HepG2 (cell line): ENCODE measurements around the gene TRMT6. TPM values are rescaled to one million over a fixed set of nuclear protein-coding genes. Genes with fewer than 3 reads are reported as not detected.
A peak's percentile ranks its signal among the peaks of the same experiment; 100 is the strongest.

Experiments
- ATAC-seq: fragments of 200-7000 bp; cut with Tn5 transposase; 3 replicates; pipeline ENCODE4 v1.9.1; 2020; ENCODE audit warnings: mild to moderate bottlenecking, moderate library complexity
- BruUV-seq: library from RNA; stranded (reverse); fragments of 400-500 nt; replicated peaks from 2 replicates; lab custom pipeline; 2021; lab: Mats Ljungman, UMichigan
- CTCF ChIA-PET: fragments of 300-600 bp; formaldehyde crosslinking; extraction: SDS; loops from one replicate; lab custom pipeline; 2021; ENCODE audit warnings: low total read pairs, inconsistent platforms, low intra/inter-chr PET ratio; lab: Yijun Ruan, JAX
- POLR2A ChIA-PET: fragments of 350-600 bp; sonication (Branson Sonifier 250); formaldehyde crosslinking; loops from one replicate; lab custom pipeline; 2020; ENCODE audit warnings: antibody characterized with exemption, inconsistent platforms; lab: Yijun Ruan, JAX
- DNase-seq: peaks from one replicate; pipeline ENCODE4 v3.0.0-alpha.2; 2015; ENCODE audit warnings: low spot score
- FAIRE-seq: peaks from 3 replicates; lab custom pipeline; 2011; peaks lifted over from hg19 to GRCh38; lab: Jason Lieb, UNC
- H2AFZ ChIP-seq: one replicate; pipeline ENCODE4 v1.6.1; 2011; ENCODE audit warnings: low read length, inconsistent platforms
- H3K27ac ChIP-seq: fragments of 300-600 bp; 3 replicates; pipeline ENCODE4 v1.8.0; 2011; ENCODE audit warnings: mixed run types, mild to moderate bottlenecking, mixed read lengths, low read length, inconsistent platforms; ENCODE audit not compliant: insufficient read depth; ENCODE audit errors: extremely low read length
- H3K27me3 ChIP-seq, 2 experiments: fragments of 200-600 bp in 1 of 2; 2 replicates in 1 of 2; 3 replicates in 1 of 2; pipeline versions ENCODE4 v1.6.0 to v1.8.0; 2011; ENCODE audit warnings: low read length in 2 of 2, mild to moderate bottlenecking in 2 of 2, moderate library complexity in 2 of 2, inconsistent platforms in 1 of 2; ENCODE audit not compliant: insufficient read depth in 2 of 2, control insufficient read depth in 1 of 2
- H3K36me3 ChIP-seq, 2 experiments: fragments of 200-600 bp in 1 of 2; replicated peaks in 1 of 2; 2 replicates in 1 of 2; 3 replicates in 1 of 2; pipeline versions ENCODE4 v1.5.1 to v1.8.0; 2011; ENCODE audit warnings: low read length in 2 of 2, inconsistent platforms in 1 of 2; ENCODE audit not compliant: insufficient read depth in 2 of 2, control insufficient read depth in 1 of 2
- H3K4me1 ChIP-seq: 2 replicates; pipeline ENCODE4 v1.5.1; 2012; ENCODE audit warnings: low read length, inconsistent platforms; ENCODE audit not compliant: insufficient read depth
- H3K4me2 ChIP-seq: 2 replicates; pipeline ENCODE4 v1.6.0; 2011; ENCODE audit warnings: low read depth, low read length, inconsistent platforms
- H3K4me3 ChIP-seq, 3 experiments: fragments of 200-600 bp in 1 of 3; sonication (generic), shearing (Covaris generic) in 1 of 3; replicated peaks in 1 of 3; 2 replicates each; pipeline ENCODE4 v1.5.1; 2011 to 2016; ENCODE audit warnings: low read length in 3 of 3, inconsistent platforms in 2 of 3, low read depth in 2 of 3, mild to moderate bottlenecking in 2 of 3, control low read depth in 1 of 3, mixed read lengths in 1 of 3; ENCODE audit not compliant: insufficient read depth in 1 of 3
- H3K79me2 ChIP-seq: one replicate; pipeline ENCODE4 v1.6.1; 2011; ENCODE audit warnings: low read length, inconsistent platforms; ENCODE audit not compliant: insufficient read depth
- H3K9ac ChIP-seq: 2 replicates; pipeline ENCODE4 v1.6.0; 2011; ENCODE audit warnings: mild to moderate bottlenecking, low read depth, low read length, inconsistent platforms; ENCODE audit not compliant: insufficient read depth
- H3K9me3 ChIP-seq: 2 replicates; pipeline ENCODE4 v1.5.1; 2012; ENCODE audit warnings: mild to moderate bottlenecking, low read length
- H4K20me1 ChIP-seq: 2 replicates; pipeline ENCODE4 v1.6.0; 2011; ENCODE audit warnings: inconsistent platforms, mild to moderate bottlenecking, low read length, moderate library complexity; ENCODE audit not compliant: insufficient read depth
- ATF7-NPFF ChIP-seq: sonication (generic); formaldehyde crosslinking; IDR thresholded peaks from 2 replicates; pipeline ENCODE4 v1.8.1; 2023; ENCODE audit warnings: mild to moderate bottlenecking, low read depth, missing genetic modification reagents, moderate library complexity
- CREM ChIP-seq, 2 experiments: sonication (generic) in 1 of 2; formaldehyde crosslinking in 1 of 2; IDR thresholded peaks; 2 replicates each; pipeline versions ENCODE4 v1.4.0 to v1.6.1; 2016 to 2020; ENCODE audit warnings: antibody characterized with exemption in 1 of 2, mild to moderate bottlenecking in 1 of 2, missing genetic modification reagents in 1 of 2
- FLYWCH1 ChIP-seq: sonication (generic); formaldehyde crosslinking; IDR thresholded peaks from 2 replicates; pipeline ENCODE4 v1.8.1; 2023; ENCODE audit warnings: mild to moderate bottlenecking, missing genetic modification reagents
- HMG20A ChIP-seq: IDR thresholded peaks from 2 replicates; pipeline ENCODE4 v1.6.1; 2016; ENCODE audit warnings: borderline replicate concordance
- KAT8 ChIP-seq: IDR thresholded peaks from 2 replicates; pipeline ENCODE4 v1.6.1; 2016; ENCODE audit warnings: missing genetic modification reagents, missing compliant biosample characterization
- KLF6 ChIP-seq: IDR thresholded peaks from 2 replicates; pipeline ENCODE4 v1.8.0; 2016; ENCODE audit warnings: missing biosample characterization, missing genetic modification reagents
- MAFF ChIP-seq: IDR thresholded peaks from 2 replicates; pipeline ENCODE4 v1.6.1; 2011; ENCODE audit warnings: low read depth, low read length, improper control_type of control experiment
- MAFK ChIP-seq, 2 experiments: IDR thresholded peaks in 1 of 2; conservative IDR thresholded peaks in 1 of 2; 2 replicates each; pipeline ENCODE4 v1.6.1; 2011; ENCODE audit warnings: improper control_type of control experiment in 2 of 2, low read length in 2 of 2
- MBD4 ChIP-seq: IDR thresholded peaks from 2 replicates; pipeline ENCODE4 v1.6.1; 2012; ENCODE audit warnings: low read length, inconsistent platforms, borderline replicate concordance
- PAF1 ChIP-seq: IDR thresholded peaks from 2 replicates; pipeline ENCODE4 v1.6.1; 2016; ENCODE audit warnings: missing genetic modification reagents, missing compliant biosample characterization
- RCOR2 ChIP-seq: IDR thresholded peaks from 2 replicates; pipeline ENCODE4 v1.6.1; 2016; ENCODE audit warnings: missing biosample characterization, missing genetic modification reagents
- RFX1 ChIP-seq: fragments of 450-650 bp; IDR thresholded peaks from 2 replicates; pipeline ENCODE4 v1.6.1; 2017
- SNRNP70 ChIP-seq: fragments of 200-400 bp; formaldehyde crosslinking; IDR thresholded peaks from 2 replicates; pipeline ENCODE4 v1.6.1; 2017; ENCODE audit warnings: mild to moderate bottlenecking, low read depth, low read length, moderate library complexity
- YY1 ChIP-seq: IDR thresholded peaks from 2 replicates; pipeline ENCODE4 v1.6.1; 2011; ENCODE audit warnings: low read length, low read depth, moderate library complexity, mild to moderate bottlenecking; ENCODE audit not compliant: insufficient read depth, insufficient replicate concordance
- ZNF160 ChIP-seq: sonication (generic); formaldehyde crosslinking; IDR thresholded peaks from 2 replicates; pipeline ENCODE4 v1.8.0; 2022; ENCODE audit warnings: mild to moderate bottlenecking, inconsistent platforms, missing genetic modification reagents
- ZNF530 ChIP-seq: sonication (generic); formaldehyde crosslinking; IDR thresholded peaks from 2 replicates; pipeline ENCODE4 v1.5.0; 2020; ENCODE audit warnings: low read depth, mild to moderate bottlenecking, missing genetic modification reagents
- ZNF563 ChIP-seq: sonication (generic); formaldehyde crosslinking; IDR thresholded peaks from 2 replicates; pipeline ENCODE4 v1.8.0; 2022; ENCODE audit warnings: mild to moderate bottlenecking, moderate library complexity, missing genetic modification reagents
- ZSCAN21 ChIP-seq: sonication (generic); formaldehyde crosslinking; IDR thresholded peaks from 2 replicates; pipeline ENCODE4 v1.8.0; 2022; ENCODE audit warnings: mild to moderate bottlenecking, missing genetic modification reagents, moderate library complexity, borderline replicate concordance
- WGBS: methylation state at CpG from one replicate; pipeline ENCODE4 v1.1.6; 2017; ENCODE audit warnings: low lambda C conversion rate; 5-methylcytosine and 5-hydroxymethylcytosine counted together
- in situ Hi-C: cut with HindIII; loops from 2 replicates; pipeline ENCODE4 v1.10.0; 2017; ENCODE audit warnings: low pct_unique_long_range_greater_than_20kb; ENCODE audit not compliant: extremely low pct_ligation_motif_present
- intact Hi-C: fragments of 100-400 bp; cut with micrococcal nuclease; formaldehyde crosslinking; loops from one replicate; pipeline ENCODE4 v1.10.0; 2022; ENCODE audit not compliant: unreplicated experiment
- polyA plus RNA-seq, 8 experiments: library from polyadenylated mRNA; depleted of rRNA in 3 of 8; stranded (reverse) in 7 of 8; unstranded in 1 of 8; fragments of >200 nt; fragmentation: Illumina TruSeq in 4 of 8; extraction: Trizol in 4 of 8; gene quantifications; 2 replicates each; pipeline versions ENCODE4 v1.2.1 to v1.2.3, GENCODE V29; 2011 to 2016; ENCODE audit warnings: low read depth in 4 of 8, missing spikeins in 1 of 8, mixed read lengths in 1 of 8; ENCODE audit not compliant: insufficient read depth in 1 of 8
- total RNA-seq, 5 experiments: library from RNA; depleted of rRNA; stranded (reverse); fragments of >200 nt; fragmentation: Illumina TruSeq; extraction: Trizol; gene quantifications; 2 replicates each; pipeline ENCODE4 v1.2.3, GENCODE V29; 2016; ENCODE audit warnings: low read depth in 1 of 5
- TF ChIP-seq, protein P1 (sequence below): sonication (generic); formaldehyde crosslinking; IDR thresholded peaks from 2 replicates; pipeline ENCODE4 v1.8.0; 2022; ENCODE audit warnings: mild to moderate bottlenecking, missing genetic modification reagents; ENCODE audit not compliant: insufficient replicate concordance
- TF ChIP-seq, protein P2 (sequence below): sonication (generic); formaldehyde crosslinking; IDR thresholded peaks from 2 replicates; pipeline ENCODE4 v1.9.0; 2022; ENCODE audit warnings: missing genetic modification reagents, mild to moderate bottlenecking, borderline replicate concordance
- TF ChIP-seq, protein P3 (sequence below): sonication (generic); formaldehyde crosslinking; IDR thresholded peaks from 2 replicates; pipeline ENCODE4 v1.8.1; 2022; ENCODE audit warnings: mild to moderate bottlenecking, missing genetic modification reagents

TRMT6 gene
- total and polyA plus RNA-seq, 2 of the 13 experiments (the other 11 are each of a cell fraction or from before 2014, with no cell fraction given), result 10.5 to 37.8 TPM

DNA sequence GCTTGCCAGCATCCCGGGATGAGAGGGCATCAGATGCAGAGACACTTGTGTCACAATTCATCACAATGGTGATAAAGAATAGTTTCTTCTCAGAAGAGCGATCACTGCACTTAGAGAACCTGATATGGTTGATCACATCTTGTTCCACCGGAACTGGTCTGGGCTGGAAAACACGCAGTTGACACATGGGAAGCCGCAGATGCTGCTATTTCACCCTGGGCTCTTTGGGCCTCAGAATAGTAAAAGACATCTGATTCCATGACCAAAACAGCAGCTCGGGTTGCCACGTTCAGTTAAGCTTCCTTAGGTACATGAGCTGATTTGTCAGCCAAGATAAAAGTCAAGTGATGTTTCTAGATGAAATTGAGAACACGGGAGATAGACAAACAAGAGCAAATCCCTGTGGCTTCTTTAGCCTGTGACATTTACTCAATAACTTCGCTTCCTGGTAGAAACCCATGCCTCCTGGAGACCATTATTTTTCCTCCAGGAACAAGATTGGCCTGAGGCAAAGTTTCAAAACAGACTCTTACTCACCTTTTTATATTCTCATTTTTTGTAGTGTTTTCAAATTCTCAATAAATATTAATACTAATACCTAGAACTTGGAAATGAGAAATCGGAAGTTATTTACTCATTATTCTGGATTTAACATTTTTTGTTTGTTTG is 59.4 kb downstream of the TRMT6 start (continued):
- TF ChIP-seq ATF7-NPFF (CRISPR knock-in tag), result no peak
- TF ChIP-seq, protein P1, sequence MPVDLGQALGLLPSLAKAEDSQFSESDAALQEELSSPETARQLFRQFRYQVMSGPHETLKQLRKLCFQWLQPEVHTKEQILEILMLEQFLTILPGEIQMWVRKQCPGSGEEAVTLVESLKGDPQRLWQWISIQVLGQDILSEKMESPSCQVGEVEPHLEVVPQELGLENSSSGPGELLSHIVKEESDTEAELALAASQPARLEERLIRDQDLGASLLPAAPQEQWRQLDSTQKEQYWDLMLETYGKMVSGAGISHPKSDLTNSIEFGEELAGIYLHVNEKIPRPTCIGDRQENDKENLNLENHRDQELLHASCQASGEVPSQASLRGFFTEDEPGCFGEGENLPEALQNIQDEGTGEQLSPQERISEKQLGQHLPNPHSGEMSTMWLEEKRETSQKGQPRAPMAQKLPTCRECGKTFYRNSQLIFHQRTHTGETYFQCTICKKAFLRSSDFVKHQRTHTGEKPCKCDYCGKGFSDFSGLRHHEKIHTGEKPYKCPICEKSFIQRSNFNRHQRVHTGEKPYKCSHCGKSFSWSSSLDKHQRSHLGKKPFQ (CRISPR knock-in tag), result no peak
- no peak for TF ChIP-seq KLF6 (CRISPR knock-in tag)
- no peak for TF ChIP-seq MBD4

DNA sequence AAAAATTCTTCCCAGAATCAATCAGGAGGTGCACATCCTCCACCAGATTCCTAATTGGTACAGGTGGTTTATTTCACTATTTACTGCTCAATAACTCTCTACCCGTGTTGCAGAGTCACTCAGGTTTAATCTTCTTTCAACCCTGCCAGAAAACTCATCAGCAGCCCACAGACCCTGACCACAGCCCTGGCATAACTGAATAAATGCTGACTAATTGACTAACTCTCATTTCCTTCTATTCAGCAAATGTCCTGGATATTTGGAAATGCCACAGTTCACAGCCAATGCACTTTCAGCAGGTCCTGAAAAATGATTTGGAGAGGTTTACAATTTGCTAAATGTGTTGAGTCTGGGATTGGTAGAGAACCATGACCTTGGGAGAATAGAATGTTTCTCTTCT is 62.3 kb downstream of the TRMT6 start:
- TF ChIP-seq SNRNP70 (no peak), ZNF160 (CRISPR knock-in tag) (no peak), CREM (IDR thresholded peaks at IDR 0.05) (no peak), CREM (CRISPR knock-in tag; IDR thresholded peaks at IDR 0.05) (no peak), HMG20A (no peak), ZNF530 (CRISPR knock-in tag) (no peak), PAF1 (CRISPR knock-in tag) (no peak), RCOR2 (CRISPR knock-in tag) (no peak), RFX1 (no peak), MAFK (conservative IDR thresholded peaks at IDR 0.05 in 1 of 2, IDR thresholded peaks at IDR 0.05 in 1 of 2; ENCODE audit: low read length in 2 of 2) (peak; percentile 69 to 78), MAFF (peak; percentile 78), FLYWCH1 (no peak), ZSCAN21 (no peak), ZNF563 (no peak), KAT8 (CRISPR knock-in tag) (no peak), YY1 (no peak)
- TF ChIP-seq, protein P2, sequence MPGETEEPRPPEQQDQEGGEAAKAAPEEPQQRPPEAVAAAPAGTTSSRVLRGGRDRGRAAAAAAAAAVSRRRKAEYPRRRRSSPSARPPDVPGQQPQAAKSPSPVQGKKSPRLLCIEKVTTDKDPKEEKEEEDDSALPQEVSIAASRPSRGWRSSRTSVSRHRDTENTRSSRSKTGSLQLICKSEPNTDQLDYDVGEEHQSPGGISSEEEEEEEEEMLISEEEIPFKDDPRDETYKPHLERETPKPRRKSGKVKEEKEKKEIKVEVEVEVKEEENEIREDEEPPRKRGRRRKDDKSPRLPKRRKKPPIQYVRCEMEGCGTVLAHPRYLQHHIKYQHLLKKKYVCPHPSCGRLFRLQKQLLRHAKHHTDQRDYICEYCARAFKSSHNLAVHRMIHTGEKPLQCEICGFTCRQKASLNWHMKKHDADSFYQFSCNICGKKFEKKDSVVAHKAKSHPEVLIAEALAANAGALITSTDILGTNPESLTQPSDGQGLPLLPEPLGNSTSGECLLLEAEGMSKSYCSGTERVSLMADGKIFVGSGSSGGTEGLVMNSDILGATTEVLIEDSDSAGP, result no peak
- TF ChIP-seq, protein P3, sequence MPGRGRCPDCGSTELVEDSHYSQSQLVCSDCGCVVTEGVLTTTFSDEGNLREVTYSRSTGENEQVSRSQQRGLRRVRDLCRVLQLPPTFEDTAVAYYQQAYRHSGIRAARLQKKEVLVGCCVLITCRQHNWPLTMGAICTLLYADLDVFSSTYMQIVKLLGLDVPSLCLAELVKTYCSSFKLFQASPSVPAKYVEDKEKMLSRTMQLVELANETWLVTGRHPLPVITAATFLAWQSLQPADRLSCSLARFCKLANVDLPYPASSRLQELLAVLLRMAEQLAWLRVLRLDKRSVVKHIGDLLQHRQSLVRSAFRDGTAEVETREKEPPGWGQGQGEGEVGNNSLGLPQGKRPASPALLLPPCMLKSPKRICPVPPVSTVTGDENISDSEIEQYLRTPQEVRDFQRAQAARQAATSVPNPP (CRISPR knock-in tag), result no peak
- Histone ChIP-seq H4K20me1 (no peaks in the 10 kb centered on the region), H3K27ac (no peak overlapping the region), H3K4me1 (peaks cover 28% of the 10 kb centered on the region), H3K4me3 (no peak overlapping the region), H3K4me2 (no peak overlapping the region), H2AFZ (no peak overlapping the region), H3K27me3 (peaks cover 0 to 17% of the 10 kb centered on the region in 2 experiments; a peak in 3 of 5 replicates), H3K79me2 (no peaks in the 10 kb centered on the region), H3K9me3 (no peaks in the 10 kb centered on the region), H3K36me3 (no peaks in the 10 kb centered on the region), H3K9ac (no peak overlapping the region)
- ChIA-PET POLR2A (no interaction called here), CTCF (no interaction called here)
- intact Hi-C loops, result no loop called here
- BruUV-seq, result no TSS peak
- in situ Hi-C loops, result no loop called here
- FAIRE-seq (no peak), DNase-seq (no peak), ATAC-seq (no peak)
- 3% methylated on average over 1 of the region's 1 CpG for WGBS
